GM12865 (cell line): Measurements from ENCODE around the gene TSSC4.

Source experiments
- DNase-seq: peaks from one replicate; pipeline ENCODE4 v3.0.0; 2010; ENCODE audit warnings: low read depth
- H3K4me3 ChIP-seq: 2 replicates; pipeline ENCODE4 v1.5.1; 2011; ENCODE audit warnings: mild to moderate bottlenecking, low read depth, low read length, control low read depth
- TF ChIP-seq, protein P1 (sequence below): IDR thresholded peaks from 2 replicates; pipeline ENCODE4 v1.5.1; 2011; ENCODE audit warnings: low read length, control low read depth, low read depth, inconsistent platforms; ENCODE audit not compliant: insufficient read depth; ENCODE audit errors: missing control alignments

Gene TSSC4

DNA sequence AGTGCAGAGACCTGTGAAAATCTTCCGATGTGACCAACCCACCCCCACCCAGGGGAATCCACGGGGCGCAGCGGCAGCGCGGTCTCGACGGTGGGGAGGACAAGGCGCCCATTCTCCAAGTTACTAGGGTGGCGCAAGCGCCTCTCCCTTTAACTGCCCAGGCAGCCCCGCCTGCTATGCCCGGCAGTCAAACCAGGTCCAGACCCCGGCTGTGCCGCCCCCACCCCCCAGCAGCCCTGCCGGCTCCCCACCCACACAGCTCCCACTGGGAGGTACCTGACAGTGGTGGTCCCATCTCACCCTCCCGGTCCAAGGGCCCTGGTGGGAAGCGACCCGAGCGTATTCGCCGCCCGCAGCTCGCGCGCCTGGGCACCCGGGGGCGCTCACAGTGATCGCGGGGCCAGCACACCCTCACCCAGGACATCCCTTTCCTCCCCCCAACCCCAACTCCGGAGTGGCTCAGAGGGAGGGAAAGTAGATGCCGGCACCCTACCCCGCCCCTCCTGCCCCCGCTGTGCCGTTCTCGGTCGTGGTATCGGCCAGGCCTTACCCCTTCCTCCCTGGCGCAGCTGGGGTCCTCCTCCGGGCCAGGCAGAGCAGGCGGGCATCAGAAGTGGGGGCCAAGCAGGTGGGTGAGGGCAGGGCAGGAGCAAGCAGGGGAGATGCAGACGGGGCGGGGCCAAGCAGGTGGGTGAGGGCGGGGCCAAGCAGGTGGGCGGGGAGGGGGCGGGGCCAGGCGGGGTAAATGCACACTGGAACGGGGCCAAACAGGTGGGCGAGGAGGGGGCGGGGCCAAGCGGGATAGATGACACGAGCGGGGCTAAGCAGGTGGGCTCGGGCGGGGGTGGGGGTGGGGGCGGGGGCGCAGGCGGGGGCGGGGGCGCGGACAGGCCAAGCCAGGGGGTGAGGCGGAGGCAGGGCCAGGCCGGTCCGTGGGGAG, 43.6 kb downstream of the TSSC4 start, which contains the start of gene TRPM5:
TSS of gene TRPM5 (minus strand) at position 634 of the 940 bp plus-strand sequence. CDS start 21,478 bp downstream, outside the sequence.
- TF ChIP-seq, protein P1, sequence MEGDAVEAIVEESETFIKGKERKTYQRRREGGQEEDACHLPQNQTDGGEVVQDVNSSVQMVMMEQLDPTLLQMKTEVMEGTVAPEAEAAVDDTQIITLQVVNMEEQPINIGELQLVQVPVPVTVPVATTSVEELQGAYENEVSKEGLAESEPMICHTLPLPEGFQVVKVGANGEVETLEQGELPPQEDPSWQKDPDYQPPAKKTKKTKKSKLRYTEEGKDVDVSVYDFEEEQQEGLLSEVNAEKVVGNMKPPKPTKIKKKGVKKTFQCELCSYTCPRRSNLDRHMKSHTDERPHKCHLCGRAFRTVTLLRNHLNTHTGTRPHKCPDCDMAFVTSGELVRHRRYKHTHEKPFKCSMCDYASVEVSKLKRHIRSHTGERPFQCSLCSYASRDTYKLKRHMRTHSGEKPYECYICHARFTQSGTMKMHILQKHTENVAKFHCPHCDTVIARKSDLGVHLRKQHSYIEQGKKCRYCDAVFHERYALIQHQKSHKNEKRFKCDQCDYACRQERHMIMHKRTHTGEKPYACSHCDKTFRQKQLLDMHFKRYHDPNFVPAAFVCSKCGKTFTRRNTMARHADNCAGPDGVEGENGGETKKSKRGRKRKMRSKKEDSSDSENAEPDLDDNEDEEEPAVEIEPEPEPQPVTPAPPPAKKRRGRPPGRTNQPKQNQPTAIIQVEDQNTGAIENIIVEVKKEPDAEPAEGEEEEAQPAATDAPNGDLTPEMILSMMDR, result no peak
- H3K4me3 ChIP-seq, result no peak within 1 kb of the TSS
- DNase-seq, result no peak

DNA sequence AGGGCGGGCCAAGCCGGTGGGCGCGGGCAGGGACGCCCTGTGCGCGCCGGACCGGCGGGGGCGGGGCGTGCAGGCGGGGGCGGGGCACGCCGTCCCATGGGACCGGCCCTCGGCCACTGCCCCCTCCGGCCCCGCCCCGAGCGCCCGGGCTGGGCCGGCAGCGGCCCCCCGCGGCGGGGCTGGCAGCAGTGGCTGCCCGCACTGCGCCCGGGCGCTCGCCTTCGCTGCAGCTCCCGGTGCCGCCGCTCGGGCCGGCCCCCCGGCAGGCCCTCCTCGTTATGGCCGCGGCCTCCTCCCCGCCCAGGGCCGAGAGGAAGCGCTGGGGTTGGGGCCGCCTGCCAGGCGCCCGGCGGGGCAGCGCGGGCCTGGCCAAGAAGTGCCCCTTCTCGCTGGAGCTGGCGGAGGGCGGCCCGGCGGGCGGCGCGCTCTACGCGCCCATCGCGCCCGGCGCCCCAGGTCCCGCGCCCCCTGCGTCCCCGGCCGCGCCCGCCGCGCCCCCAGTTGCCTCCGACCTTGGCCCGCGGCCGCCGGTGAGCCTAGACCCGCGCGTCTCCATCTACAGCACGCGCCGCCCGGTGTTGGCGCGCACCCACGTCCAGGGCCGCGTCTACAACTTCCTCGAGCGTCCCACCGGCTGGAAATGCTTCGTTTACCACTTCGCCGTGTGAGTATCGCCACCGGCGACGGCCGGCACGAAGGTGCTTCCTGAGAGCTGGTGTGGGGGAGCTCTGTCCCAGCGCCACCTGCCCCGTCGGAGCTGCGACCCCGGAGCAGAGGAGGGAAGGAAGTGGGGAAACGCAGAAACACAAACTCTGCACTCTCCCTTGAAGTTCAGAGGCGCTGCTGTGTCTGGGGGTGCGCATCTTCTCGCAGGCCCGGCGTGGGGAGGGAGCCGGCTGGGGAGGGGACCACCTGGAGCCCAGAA, 44.5 kb downstream of the TSSC4 start, which contains the start of gene KCNQ1:
TSS of gene KCNQ1 (plus strand) at position 188 of the 925 bp plus-strand sequence. CDS start at position 279, 91 bp downstream.
- TF ChIP-seq, protein P1, result no peak
- DNase-seq, result peak; percentile 28
- H3K4me3 ChIP-seq, result no peak within 1 kb of the TSS

DNA sequence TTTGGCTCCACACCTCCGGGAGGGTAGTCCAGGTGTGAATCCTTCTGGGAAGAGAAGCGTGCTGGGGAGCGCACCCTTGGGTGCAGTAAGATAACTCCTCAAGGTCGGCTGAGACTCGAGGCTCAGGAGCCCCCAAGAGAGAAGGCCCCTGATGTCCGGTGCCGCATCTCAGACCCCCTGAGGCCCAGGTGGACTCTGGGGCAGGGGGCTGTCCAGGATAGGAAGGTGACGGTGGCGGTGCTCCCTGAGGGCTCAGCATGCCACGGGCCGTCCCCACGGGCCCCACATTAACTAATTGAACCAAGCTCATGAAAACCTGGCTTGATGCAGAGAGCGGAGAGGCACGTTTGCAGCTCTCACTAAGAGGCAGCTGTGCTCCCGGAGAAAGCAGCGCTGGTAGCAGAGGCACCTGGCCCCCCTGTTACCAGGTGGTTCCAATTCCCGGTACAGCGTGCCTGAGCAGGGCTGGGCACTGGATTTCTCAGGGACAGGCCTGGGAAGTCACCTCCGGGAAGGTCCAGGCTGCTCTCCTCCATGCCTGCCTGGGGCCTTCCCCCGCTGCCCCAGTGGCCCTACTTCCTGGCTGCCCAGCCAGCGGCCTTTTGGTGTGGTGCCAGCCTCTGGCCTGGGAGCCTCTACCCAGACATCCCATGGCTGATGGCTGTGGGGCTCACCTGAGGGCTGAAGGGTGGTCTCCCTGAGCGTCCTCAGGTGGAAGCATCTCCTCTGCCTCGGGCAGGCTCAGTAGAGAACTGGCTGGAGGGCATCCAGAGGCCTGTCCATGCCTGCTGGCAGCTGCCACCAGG, 45.4 kb downstream of the TSSC4 start:
- no peak for DNase-seq
- TF ChIP-seq, protein P1, result no peak
- no peak overlapping the region for H3K4me3 ChIP-seq

DNA sequence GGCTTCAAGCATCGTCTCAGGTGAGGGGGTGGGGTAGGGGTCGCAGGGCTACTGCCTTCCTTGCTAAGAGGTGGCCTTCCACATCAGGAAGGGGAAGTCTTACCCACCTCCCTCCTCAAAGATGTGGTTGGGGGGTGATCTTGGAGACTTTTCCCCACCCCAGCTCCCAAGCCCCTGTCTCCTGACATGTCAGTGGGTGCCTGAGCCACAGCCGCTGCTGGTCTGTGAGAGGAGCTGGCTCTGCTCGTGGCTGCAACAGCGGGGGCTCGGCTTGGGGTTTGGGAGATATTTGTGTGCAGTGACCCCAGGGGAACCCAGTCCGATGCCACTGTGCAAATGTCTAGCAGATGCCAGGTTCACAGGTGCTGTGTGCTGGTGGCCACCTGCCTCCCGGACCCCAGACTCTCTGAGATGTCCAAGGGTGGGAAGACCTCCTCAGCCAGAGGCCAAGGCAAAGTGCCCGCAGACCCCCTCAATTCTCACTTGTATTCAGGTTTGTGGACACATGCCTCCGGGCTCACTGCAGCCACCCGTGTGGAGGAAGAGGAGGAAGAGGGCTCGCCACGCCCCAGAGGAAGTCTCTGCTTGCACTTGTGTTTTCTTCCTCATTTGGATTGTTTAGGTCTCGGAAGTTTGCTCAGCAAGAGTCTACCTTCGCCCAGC, 46.2 kb downstream of the TSSC4 start:
- H3K4me3 ChIP-seq, result no peak overlapping the region

DNA sequence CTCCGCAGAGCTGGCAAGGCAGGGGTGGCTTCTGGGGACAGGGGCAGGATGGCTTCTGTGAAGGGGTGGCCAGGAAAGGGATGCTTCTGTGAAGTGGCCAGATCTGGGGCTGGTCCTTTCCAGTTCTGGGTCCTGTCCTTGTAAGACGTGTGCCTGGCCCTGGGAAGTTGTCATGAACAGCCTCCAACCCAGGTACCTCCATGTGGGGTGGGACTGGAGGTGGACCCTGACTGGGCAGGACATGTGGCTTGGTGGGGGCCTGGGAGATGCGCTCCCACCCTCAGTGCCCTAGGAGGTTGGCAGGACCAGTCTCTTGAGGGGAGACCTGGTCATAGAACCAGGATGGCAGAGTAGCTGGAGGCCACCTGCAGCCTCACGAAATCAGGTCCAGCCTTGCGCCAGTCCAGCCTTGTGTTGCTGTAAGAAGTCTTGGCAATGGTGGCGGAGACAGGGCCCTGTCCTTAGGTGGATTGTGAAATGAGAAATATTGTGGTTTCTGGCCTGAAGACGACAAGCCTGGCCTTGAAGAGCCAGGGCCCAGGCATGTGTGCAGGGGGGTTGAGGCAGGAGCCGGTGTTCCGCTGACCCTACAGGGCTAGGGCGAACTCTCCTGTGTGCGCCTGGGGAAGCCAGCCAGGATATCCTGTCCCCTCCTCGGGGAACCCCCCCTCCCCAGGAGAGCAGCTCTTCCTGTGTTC, 46.9 kb downstream of the TSSC4 start:
- DNase-seq, result no peak
- TF ChIP-seq, protein P1, result no peak
- H3K4me3 ChIP-seq, result no peak overlapping the region

More for the DNA sequence above, 46.2 kb downstream of the TSSC4 start:
- no peak for DNase-seq
- TF ChIP-seq, protein P1, result no peak
